ENCODE measurements around the gene SLC22A15. TPM values are rescaled to one million over a fixed set of nuclear protein-coding genes. Genes with fewer than 3 reads are reported as not detected.

The SLC22A15 gene
- total and polyA plus RNA-seq, 10 of the 15 experiments (the other 5 are each of a cell fraction or from before 2014, with no cell fraction given), result 0.05 to 2.8 (median 0.13) TPM; not detected in 1

DNA sequence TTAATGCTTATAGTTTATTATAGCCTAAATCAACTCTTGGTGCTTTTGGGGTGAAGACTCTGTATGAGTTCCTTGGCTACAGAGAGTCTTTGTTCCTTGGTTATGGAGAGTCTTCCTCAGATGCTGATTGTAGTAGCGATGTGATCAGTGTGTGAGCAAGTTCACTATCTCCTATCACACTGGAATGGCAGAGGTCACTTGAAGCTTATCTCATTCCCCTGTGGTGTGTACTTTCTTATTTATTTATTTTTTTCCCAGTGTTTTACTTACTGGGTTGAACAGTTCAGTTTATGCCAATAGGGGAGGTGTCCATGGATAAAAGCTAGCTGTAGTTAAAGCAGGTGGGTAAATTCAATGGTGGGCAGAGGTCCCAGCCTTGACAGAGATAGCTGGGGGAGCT is 114.8 kb downstream of the SLC22A15 start:
- no peak for ATAC-seq
- H3K36me3 ChIP-seq (ENCODE audit: control insufficient read depth in 2 of 2, insufficient read depth in 2 of 2, low read length in 1 of 2), result no peaks in the 10 kb centered on the region
- in situ Hi-C loops (cut with MboI) (no loop called here), intact Hi-C loops (cut with micrococcal nuclease; ENCODE audit: unreplicated experiment) (no loop called here)
- H3K9ac ChIP-seq (ENCODE audit: control insufficient read depth, insufficient read depth, low read length), result no peak overlapping the region
- WGBS (ENCODE audit: insufficient coverage, insufficient replicate concordance, low lambda C conversion rate, missing lambda C conversion rate), result 43% methylated on average over 1 of the region's 1 CpG
- FAIRE-seq, result no peak
- no peak overlapping the region for H3K4me2 ChIP-seq (ENCODE audit: control insufficient read depth, insufficient read depth)
- POLR2A ChIA-PET, result no interaction called here
- H3K4me3 ChIP-seq, result no peak overlapping the region
- RAD21 ChIA-PET (ENCODE audit: unreplicated experiment), result no interaction called here
- H3K27me3 ChIP-seq (replicated peaks in 1 of 2; ENCODE audit: control insufficient read depth in 2 of 2, insufficient read depth in 2 of 2, low read length in 1 of 2), result no peaks in the 10 kb centered on the region
- H3K79me2 ChIP-seq (ENCODE audit: control insufficient read depth, insufficient read depth, low read length), result no peaks in the 10 kb centered on the region
- no peaks in the 10 kb centered on the region; the same call in 2 of the 3 replicates for H3K9me3 ChIP-seq (replicated peaks; ENCODE audit: control insufficient read depth, insufficient read depth, low read length)
- CTCF ChIA-PET, result interaction anchor here (1.2 kb wide), 1 partner anchor 26 kb away, joined by 3 read pairs; no protein-coding TSS in a partner anchor
- H3K4me1 ChIP-seq (ENCODE audit: control insufficient read depth, insufficient read depth, low read length), result no peaks in the 10 kb centered on the region
- no peak for TF ChIP-seq ZNF24 (IDR thresholded peaks at IDR 0.05)
- TF ChIP-seq ETV6 (conservative IDR thresholded peaks at IDR 0.05 in 1 of 2, IDR thresholded peaks at IDR 0.05 in 1 of 2; ENCODE audit: borderline replicate concordance in 1 of 2, low read depth in 1 of 2), result no peak
- TF ChIP-seq, protein P1, sequence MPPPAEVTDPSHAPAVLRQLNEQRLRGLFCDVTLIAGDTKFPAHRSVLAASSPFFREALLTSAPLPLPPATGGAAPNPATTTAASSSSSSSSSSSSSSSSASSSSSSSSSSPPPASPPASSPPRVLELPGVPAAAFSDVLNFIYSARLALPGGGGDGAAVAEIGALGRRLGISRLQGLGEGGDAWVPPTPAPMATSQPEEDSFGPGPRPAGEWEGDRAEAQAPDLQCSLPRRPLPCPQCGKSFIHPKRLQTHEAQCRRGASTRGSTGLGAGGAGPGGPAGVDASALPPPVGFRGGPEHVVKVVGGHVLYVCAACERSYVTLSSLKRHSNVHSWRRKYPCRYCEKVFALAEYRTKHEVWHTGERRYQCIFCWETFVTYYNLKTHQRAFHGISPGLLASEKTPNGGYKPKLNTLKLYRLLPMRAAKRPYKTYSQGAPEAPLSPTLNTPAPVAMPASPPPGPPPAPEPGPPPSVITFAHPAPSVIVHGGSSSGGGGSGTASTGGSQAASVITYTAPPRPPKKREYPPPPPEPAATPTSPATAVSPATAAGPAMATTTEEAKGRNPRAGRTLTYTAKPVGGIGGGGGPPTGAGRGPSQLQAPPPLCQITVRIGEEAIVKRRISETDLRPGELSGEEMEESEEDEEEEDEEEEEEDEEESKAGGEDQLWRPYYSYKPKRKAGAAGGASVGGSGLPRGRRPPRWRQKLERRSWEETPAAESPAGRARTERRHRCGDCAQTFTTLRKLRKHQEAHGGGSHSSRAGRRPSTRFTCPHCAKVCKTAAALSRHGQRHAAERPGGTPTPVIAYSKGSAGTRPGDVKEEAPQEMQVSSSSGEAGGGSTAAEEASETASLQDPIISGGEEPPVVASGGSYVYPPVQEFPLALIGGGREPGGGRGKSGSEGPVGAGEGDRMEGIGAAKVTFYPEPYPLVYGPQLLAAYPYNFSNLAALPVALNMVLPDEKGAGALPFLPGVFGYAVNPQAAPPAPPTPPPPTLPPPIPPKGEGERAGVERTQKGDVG (CRISPR knock-in tag; IDR thresholded peaks at IDR 0.05), result no peak
- no peak for TF ChIP-seq NBN (IDR thresholded peaks at IDR 0.05)
- TF ChIP-seq, protein P2, sequence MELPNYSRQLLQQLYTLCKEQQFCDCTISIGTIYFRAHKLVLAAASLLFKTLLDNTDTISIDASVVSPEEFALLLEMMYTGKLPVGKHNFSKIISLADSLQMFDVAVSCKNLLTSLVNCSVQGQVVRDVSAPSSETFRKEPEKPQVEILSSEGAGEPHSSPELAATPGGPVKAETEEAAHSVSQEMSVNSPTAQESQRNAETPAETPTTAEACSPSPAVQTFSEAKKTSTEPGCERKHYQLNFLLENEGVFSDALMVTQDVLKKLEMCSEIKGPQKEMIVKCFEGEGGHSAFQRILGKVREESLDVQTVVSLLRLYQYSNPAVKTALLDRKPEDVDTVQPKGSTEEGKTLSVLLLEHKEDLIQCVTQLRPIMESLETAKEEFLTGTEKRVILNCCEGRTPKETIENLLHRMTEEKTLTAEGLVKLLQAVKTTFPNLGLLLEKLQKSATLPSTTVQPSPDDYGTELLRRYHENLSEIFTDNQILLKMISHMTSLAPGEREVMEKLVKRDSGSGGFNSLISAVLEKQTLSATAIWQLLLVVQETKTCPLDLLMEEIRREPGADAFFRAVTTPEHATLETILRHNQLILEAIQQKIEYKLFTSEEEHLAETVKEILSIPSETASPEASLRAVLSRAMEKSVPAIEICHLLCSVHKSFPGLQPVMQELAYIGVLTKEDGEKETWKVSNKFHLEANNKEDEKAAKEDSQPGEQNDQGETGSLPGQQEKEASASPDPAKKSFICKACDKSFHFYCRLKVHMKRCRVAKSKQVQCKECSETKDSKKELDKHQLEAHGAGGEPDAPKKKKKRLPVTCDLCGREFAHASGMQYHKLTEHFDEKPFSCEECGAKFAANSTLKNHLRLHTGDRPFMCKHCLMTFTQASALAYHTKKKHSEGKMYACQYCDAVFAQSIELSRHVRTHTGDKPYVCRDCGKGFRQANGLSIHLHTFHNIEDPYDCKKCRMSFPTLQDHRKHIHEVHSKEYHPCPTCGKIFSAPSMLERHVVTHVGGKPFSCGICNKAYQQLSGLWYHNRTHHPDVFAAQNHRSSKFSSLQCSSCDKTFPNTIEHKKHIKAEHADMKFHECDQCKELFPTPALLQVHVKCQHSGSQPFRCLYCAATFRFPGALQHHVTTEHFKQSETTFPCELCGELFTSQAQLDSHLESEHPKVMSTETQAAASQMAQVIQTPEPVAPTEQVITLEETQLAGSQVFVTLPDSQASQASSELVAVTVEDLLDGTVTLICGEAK (IDR thresholded peaks at IDR 0.05; ENCODE audit: borderline replicate concordance), result no peak
- no peak for TF ChIP-seq TAF1 (IDR thresholded peaks at IDR 0.05; ENCODE audit: borderline replicate concordance, low read depth, low read length)
- TF ChIP-seq ZSCAN29 (IDR thresholded peaks at IDR 0.05), result no peak
- TF ChIP-seq, protein P3, sequence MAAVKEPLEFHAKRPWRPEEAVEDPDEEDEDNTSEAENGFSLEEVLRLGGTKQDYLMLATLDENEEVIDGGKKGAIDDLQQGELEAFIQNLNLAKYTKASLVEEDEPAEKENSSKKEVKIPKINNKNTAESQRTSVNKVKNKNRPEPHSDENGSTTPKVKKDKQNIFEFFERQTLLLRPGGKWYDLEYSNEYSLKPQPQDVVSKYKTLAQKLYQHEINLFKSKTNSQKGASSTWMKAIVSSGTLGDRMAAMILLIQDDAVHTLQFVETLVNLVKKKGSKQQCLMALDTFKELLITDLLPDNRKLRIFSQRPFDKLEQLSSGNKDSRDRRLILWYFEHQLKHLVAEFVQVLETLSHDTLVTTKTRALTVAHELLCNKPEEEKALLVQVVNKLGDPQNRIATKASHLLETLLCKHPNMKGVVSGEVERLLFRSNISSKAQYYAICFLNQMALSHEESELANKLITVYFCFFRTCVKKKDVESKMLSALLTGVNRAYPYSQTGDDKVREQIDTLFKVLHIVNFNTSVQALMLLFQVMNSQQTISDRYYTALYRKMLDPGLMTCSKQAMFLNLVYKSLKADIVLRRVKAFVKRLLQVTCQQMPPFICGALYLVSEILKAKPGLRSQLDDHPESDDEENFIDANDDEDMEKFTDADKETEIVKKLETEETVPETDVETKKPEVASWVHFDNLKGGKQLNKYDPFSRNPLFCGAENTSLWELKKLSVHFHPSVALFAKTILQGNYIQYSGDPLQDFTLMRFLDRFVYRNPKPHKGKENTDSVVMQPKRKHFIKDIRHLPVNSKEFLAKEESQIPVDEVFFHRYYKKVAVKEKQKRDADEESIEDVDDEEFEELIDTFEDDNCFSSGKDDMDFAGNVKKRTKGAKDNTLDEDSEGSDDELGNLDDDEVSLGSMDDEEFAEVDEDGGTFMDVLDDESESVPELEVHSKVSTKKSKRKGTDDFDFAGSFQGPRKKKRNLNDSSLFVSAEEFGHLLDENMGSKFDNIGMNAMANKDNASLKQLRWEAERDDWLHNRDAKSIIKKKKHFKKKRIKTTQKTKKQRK (IDR thresholded peaks at IDR 0.05; ENCODE audit: low read depth, low read length), result no peak
- BruUV-seq (replicated peaks), result no TSS peak
- no peaks in the 10 kb centered on the region for H4K20me1 ChIP-seq (ENCODE audit: control insufficient read depth, insufficient read depth)
- H2AFZ ChIP-seq (ENCODE audit: control insufficient read depth, low read depth, low read length), result no peak overlapping the region
- H3K27ac ChIP-seq (ENCODE audit: control insufficient read depth, insufficient read depth), result no peak overlapping the region
- no peak for DNase-seq (ENCODE audit: low read depth, low spot score)
- SMC1A ChIA-PET (ENCODE audit: uncharacterized antibody, unreplicated experiment), result interaction anchor here (0.6 to 1.8 kb wide), 3 partner anchors 10 to 1773 kb away, joined by 3 to 4 read pairs (median 4); no protein-coding TSS in a partner anchor

Data from GM12878 (cell line).